Activated CD4-positive, CD25-positive, alpha-beta regulatory T cell treated with anti-CD3 and anti-CD28 coated beads, Interleukin-2, amount 50 U/mL, for 16 hours (primary cell): ENCODE data around the gene CCNL1.
A peak's percentile ranks its signal among the peaks of the same experiment; 100 is the strongest.

Experiments used
- DNase-seq: peaks from one replicate; pipeline ENCODE4 v3.0.0-alpha.2; 2020; ENCODE audit warnings: low read depth, low spot score

Gene CCNL1

DNA sequence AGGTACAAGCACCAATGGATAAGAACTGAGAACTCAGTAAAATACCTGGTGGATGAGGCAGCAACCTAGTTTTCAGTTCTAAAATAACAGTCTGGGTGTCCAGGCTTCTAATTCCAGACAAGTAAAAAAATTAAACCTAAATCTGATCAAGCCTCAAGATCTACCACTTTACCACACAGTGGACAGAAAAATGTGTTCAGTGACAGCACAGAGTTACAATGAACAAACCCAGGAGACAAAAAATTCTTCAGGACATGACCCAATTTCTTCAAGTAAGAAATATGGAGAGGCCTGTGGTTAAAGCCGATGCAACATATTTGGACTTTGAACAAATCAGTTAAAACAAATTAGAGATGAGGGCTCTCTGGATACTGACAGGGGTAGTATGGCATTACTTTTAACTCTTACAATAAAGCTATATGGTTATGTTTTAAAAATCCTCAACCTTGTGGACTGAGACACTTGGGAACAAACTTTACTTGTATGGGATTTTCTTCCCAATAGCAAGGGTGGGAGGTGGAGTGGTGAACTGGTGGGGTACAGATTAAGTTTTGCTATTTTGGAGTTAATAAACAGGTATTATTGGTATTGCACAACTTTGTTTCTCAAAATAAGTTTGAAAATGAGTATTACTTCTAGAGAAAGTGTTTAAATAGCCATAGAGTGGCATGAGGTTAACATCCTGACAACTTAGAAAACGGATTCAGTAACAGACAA is 14.2 kb downstream of the CCNL1 start:
- no peak for DNase-seq

DNA sequence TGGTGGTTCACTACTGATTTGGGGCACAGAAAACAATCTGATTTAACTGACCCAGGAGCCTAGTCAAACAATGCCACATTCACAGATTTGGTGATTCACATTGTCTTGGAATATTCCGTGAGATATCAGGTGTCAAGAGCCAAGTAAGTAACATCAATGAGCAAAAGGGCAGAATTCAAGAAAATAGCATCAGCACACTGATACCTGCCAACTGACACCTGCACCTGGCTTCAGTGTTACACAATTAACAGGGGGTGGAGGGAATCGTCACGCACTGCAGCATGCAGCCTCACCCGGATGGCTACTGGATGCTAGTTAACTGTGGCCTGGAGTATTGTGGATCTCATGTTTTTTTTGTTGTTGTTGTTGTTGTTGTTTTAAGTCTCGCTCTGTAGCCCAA is 17.6 kb downstream of the CCNL1 start:
- no peak for DNase-seq

DNA sequence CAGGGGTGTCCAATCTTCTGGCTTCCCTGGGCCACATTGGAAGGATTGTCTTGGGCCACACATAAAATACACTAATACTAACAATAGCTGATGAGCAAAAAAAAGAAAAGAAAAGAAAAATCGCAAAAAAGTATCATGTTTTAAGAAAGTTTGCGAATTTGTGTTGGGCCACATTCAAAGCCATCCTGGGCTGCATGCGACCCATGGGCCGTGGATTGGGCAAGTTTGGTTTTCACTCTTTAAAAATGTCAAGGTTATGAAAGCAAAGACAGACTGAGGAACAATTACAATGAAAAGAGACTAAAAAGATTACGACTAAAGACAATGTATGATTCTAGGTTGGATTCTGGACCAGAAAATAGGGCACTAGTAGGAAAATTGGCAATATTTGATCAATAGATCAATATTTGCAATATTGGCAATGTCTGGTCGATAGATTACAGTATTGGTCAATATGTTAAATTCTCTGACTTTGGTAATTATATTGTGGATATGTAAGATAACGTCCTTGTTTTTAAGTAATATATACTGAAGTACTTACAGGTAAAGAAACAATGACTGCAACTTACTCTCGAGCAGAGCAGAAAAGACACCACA is 19.9 kb downstream of the CCNL1 start:
- DNase-seq = no peak

DNA sequence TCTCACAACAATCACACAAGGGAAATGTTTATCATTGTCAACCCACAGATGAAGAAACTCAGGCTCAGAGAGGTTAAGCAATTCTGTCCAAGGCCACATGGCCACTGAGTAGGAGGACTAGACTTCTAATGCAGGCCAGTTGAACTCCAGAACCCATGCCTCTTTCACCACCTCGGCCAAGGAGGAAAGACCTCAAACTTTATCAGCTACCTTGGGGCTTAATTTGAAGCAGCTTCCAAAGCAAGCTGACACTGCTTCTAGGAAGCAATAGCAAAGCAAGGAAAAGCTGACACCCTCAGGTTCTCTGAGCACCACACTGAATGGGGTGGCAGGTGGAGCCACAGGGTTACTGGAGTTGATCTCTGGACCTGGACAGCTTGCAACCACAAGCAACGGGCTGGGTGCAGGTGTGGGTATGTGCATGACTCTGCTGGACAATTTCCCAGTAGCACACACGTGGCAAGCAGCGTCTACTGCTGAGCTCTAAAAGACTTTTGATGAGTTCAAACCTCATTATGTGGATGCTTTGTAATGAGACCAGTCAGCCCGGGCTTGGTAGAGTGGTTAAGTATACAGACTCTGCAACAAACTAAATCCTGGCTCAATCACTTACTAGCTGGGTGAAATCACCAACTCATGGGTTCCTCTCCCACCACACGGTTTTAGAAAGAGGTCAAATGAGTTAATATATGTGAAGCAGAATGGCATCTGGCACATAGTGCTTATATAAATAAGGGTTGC is 23.1 kb downstream of the CCNL1 start:
- no peak for DNase-seq

GRCh38 chr3:157135671-157136396 is 24.1 kb downstream of the CCNL1 start:
- no peak for DNase-seq

DNA sequence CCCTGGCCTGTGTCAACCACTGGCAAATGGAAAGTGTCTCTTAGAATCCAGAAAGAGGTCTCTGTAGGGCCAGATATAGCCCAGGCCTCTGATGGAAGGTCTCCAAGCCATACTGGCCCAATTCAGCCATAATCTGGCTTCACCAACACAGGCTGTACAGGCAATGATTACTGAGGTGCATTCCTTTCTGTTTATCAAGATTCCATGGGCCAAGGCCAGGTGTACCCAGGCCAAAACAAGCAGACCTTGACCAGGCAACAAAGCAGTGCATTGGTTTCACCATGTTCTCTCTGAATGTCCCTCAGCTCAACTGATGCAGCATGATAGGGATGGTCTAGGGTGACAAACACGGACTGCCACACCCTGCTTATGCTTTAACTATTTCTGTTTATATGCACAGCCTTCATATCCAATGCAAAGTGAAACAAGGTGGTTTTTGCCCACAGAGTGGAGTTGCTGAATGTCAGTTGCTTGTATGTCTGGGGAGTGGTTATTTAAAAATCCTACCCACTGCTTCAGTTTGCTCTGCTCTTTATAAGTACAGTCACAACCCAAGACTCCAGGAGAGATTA is 25.2 kb downstream of the CCNL1 start:
- no peak for DNase-seq

GRCh38 chr3:157133434-157134320 is 26.3 kb downstream of the CCNL1 start:
- no peak for DNase-seq

DNA sequence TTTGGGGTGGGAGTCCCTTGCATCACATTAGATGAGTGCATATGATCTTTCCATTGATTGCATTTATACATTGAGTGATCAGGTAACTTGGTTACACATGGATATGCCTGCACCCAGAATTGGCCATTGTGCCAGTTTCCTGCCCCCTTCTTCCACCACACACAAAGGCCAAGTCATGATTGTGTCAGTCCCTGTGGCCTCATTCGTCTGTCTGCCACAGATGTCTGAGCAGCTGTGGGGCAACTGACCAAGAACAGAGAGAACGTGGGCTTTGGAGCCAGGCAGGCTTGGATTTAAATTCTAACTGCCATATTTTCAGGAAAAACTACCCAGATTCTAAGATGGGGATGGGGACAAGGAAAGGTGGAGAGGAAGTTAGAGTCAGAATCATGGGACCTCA is 27.0 kb downstream of the CCNL1 start:
- no peak for DNase-seq

DNA sequence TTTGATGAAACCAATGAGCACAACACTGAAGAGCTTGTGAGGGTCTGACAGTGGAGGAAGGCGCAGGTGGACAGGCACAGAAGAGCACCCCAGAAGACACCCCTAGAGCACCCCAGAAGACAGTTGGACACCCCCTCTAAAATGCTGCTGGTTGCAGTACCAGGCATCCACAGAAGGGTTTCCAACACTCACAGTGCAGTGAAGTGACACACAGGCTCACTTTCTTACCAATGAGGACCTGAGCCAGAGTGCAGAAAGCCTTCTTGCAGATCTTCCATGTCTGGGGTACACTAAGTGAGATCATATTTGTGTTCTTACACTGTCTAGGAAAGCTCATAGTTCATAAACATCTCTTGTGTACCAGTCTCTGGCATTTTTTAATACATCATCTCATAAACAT is 27.6 kb downstream of the CCNL1 start:
- DNase-seq = no peak

GRCh38 chr3:157131861-157132260 is 28.1 kb downstream of the CCNL1 start:
- DNase-seq = no peak

DNA sequence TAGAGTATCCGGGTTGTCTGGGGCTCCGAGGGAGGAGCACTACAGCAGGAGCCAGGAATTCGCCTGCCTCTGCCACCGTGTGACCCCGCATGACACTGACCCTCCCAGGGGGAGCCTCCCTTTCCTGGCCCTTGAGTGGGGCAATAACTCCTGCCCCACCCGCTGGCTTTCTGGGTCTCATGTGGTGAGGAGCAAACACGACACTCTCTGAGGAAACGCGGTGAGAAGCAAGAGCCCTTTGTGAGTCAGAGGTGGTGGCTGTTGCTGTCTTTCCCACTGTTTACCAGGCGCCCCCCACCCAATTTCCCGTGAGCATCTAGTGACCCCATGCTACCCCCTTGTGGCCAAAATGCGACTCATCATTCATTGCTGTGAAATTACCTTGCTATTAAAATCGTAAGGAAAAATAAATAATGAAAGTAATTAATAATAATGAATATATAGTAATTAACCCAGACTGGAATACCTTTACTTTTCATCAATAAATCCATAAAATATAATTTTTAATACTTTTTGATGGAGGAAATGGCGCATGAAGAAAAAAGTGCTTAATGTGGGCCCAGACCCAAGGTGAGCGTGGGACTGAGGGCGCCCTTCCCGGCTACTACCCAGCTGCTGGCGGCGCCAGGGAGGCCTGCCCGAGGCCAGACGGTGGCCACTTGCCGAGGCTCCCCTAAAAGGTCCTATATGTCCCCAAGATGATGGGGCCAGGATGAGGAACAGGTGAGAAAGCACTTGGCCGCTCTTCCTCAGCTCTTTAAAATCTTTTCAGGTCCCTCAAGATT is 29.3 kb downstream of the CCNL1 start:
- peak; percentile 37 for DNase-seq

GRCh38 chr3:157129803-157130466 is 30.0 kb downstream of the CCNL1 start:
- no peak for DNase-seq

DNA sequence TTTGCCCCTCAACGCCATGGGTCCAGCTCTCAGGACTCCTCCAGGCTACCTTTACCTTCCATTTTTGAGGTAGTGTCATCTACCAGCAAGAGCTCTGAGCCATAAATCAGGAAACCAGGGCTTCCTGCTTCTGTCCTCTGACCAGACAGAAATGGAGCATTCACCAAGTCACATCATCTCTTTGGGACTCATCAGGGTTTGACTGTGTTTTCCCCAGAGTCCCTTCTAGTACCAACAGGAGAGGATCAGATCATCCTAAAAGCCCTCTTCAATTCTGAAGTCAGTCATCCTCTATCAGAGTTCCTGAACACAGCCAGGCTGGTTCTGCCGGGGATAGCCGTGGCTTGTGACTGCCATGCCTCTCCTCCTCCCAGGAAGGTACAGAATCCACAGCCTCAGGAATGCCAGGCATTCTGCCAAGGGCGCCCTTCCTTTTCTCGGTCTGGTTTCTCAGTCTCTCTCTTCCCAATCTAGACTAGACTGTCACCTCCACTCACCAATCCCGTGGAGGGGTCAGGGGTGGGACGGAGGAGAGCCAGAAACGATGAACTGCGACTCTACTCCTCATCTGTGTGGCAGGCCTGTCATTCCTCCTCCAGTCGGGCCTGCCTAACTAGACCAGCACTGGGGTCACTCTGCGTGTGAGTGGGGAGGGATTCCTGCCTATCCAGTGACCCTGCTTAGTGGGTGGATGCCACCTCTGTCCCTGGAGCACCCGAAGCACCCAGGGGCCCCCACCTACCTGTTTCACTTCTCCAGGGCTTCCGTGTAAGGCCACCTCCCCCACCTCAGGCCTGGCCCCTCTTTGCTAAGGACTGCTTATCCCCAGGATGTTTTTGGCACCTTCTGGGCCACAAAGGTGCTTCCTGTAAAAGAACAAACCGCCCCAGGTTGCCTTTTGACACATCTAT is 30.9 kb downstream of the CCNL1 start:
- no peak for DNase-seq

- DNase-seq = peak; percentile 33
These were observed 31.8 kb downstream of the CCNL1 start for GRCh38 chr3:157127831-157128767.

DNA sequence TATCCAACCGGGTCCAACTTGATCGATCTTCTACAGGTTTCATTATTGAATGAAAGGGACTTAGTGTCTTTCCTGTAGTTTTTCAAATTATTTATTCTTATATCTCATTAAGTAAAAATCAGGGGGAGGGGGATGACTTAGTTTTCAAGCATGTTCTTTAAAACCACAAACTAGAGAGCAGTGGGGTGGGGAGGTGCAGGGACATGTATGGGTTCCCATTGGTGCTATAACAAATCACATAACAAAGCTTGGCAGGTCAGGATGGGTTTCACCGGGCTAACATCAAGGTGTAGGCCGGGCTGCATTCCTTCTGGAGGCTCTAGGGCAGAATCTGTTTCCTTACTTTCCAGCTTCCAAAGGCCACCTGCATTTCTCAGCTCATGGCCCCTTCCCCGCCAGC is 32.7 kb downstream of the CCNL1 start:
- DNase-seq = no peak

DNA sequence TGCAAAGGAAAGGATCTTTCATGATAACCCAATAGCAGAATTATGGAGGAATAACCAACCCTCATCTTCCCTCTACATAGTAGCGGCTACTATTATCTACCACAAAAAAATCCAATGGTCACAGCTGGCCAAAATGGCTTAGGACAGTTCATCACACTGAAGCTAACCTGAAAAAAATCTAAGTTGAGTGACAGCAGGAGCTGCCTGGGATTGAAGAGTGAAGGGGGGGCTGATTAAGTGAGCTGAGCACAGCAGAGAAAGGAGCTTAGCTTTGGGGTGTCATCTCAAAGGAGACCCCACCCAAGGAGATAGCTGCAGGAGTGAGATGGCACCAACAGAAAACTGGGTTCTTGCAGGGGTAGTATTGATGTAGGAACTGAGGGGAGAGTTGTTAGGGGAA is 33.6 kb downstream of the CCNL1 start:
- DNase-seq = no peak

DNA sequence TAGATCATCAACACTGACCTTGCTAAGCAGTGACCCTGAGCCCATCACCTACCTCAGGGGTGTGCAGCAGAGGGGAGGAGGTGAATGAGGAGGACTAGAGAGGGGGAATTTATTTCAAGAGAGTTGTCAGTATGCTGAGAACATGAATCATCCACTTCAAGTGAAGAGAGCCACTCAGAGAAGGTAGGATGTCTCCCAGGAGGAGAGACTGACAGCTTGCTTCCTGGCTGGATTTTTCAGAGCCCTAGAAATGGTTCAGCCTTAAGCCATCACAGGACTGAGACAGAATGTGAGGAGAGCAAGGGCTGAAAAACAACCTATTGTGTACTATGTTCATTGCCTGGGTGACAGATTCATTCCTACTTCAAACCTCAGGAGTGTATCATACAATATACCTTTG is 34.8 kb downstream of the CCNL1 start:
- DNase-seq = no peak
